GM12878 (cell line): Measurements from ENCODE around the gene PLEKHN1.

Experiments
- EP300 ChIP-seq, 2 experiments: fragments of 150-350 bp in 1 of 2; IDR thresholded peaks; 2 replicates each; pipeline ENCODE4 v1.6.1; 2011 to 2012; ENCODE audit warnings: low read depth in 2 of 2, low read length in 2 of 2, borderline replicate concordance in 1 of 2, improper control_type of control experiment in 1 of 2, inconsistent platforms in 1 of 2; ENCODE audit not compliant: control insufficient read depth in 1 of 2
- GABPA ChIP-seq: IDR thresholded peaks from 2 replicates; pipeline ENCODE4 v1.6.1; 2014; ENCODE audit warnings: antibody characterized with exemption, low read depth, mild to moderate bottlenecking, inconsistent platforms
- MAX ChIP-seq: IDR thresholded peaks from 2 replicates; pipeline ENCODE4 v1.6.1; 2012; ENCODE audit warnings: low read depth, low read length, improper control_type of control experiment
- NRF1 ChIP-seq: conservative IDR thresholded peaks from 2 replicates; pipeline ENCODE4 v1.6.1; 2011; ENCODE audit warnings: mild to moderate bottlenecking, low read depth, low read length, improper control_type of control experiment
- ZBTB33 ChIP-seq: fragments of 450-650 bp; IDR thresholded peaks from 2 replicates; pipeline ENCODE4 v1.6.1; 2017; ENCODE audit warnings: mild to moderate bottlenecking
- TF ChIP-seq, protein P1 (sequence below), 3 experiments: IDR thresholded peaks in 2 of 3; conservative IDR thresholded peaks in 1 of 3; 2 replicates each; pipeline ENCODE4 v1.5.1; 2011; ENCODE audit warnings: low read depth in 3 of 3, low read length in 3 of 3, mild to moderate bottlenecking in 3 of 3, control low read depth in 2 of 3, moderate library complexity in 2 of 3, inconsistent platforms in 1 of 3, mixed read lengths in 1 of 3; ENCODE audit not compliant: control insufficient read depth in 2 of 3, insufficient read depth in 1 of 3; ENCODE audit errors: extremely low read depth in 1 of 3
- TF ChIP-seq, protein P2 (sequence below): IDR thresholded peaks from 2 replicates; pipeline ENCODE4 v1.6.1; 2012; ENCODE audit warnings: mild to moderate bottlenecking, low read depth, low read length

DNA sequence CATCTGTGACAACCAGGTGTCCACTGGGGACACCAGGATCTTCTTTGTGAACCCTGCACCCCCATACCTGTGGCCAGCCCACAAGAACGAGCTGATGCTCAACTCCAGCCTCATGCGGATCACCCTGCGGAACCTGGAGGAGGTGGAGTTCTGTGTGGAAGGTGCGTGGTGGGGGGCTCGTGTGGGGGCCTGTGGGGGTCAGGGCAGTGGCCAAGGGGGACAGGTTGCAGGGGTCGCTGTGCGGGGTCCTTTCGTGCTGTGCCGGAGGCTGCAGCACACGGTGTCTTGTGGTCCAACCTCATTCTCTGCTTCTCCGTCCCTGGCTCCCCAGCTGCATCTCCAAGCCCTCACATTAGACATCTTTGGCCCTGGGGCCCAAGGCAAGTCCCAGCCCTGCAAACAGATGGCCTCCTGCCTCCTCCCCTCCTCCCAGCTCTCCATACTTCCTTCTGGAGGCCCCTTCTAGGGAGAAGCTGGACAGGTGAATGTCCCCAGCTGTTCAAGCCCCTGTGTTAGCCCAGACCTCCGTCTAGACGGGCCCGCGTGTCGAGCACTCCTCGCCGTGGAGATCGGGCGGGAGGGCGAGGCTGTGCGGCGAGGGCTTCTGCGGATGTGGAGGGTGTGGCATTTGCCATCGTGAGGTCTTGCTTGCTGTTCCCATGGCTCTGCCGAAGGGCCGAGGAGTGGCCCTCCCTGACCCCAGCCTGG is 56.2 kb downstream of the PLEKHN1 start:
- TF ChIP-seq, protein P1, sequence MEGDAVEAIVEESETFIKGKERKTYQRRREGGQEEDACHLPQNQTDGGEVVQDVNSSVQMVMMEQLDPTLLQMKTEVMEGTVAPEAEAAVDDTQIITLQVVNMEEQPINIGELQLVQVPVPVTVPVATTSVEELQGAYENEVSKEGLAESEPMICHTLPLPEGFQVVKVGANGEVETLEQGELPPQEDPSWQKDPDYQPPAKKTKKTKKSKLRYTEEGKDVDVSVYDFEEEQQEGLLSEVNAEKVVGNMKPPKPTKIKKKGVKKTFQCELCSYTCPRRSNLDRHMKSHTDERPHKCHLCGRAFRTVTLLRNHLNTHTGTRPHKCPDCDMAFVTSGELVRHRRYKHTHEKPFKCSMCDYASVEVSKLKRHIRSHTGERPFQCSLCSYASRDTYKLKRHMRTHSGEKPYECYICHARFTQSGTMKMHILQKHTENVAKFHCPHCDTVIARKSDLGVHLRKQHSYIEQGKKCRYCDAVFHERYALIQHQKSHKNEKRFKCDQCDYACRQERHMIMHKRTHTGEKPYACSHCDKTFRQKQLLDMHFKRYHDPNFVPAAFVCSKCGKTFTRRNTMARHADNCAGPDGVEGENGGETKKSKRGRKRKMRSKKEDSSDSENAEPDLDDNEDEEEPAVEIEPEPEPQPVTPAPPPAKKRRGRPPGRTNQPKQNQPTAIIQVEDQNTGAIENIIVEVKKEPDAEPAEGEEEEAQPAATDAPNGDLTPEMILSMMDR (IDR thresholded peaks at IDR 0.05 in 2 of 3, conservative IDR thresholded peaks at IDR 0.05 in 1 of 3; ENCODE audit: control insufficient read depth in 2 of 3, extremely low read depth in 1 of 3, insufficient read depth in 1 of 3, low read depth in 3 of 3, low read length in 3 of 3) = no peak
- no peak for TF ChIP-seq MAX
- TF ChIP-seq ZBTB33 = no peak
- no peak for TF ChIP-seq GABPA
- no peak for TF ChIP-seq NRF1
- TF ChIP-seq, protein P2, sequence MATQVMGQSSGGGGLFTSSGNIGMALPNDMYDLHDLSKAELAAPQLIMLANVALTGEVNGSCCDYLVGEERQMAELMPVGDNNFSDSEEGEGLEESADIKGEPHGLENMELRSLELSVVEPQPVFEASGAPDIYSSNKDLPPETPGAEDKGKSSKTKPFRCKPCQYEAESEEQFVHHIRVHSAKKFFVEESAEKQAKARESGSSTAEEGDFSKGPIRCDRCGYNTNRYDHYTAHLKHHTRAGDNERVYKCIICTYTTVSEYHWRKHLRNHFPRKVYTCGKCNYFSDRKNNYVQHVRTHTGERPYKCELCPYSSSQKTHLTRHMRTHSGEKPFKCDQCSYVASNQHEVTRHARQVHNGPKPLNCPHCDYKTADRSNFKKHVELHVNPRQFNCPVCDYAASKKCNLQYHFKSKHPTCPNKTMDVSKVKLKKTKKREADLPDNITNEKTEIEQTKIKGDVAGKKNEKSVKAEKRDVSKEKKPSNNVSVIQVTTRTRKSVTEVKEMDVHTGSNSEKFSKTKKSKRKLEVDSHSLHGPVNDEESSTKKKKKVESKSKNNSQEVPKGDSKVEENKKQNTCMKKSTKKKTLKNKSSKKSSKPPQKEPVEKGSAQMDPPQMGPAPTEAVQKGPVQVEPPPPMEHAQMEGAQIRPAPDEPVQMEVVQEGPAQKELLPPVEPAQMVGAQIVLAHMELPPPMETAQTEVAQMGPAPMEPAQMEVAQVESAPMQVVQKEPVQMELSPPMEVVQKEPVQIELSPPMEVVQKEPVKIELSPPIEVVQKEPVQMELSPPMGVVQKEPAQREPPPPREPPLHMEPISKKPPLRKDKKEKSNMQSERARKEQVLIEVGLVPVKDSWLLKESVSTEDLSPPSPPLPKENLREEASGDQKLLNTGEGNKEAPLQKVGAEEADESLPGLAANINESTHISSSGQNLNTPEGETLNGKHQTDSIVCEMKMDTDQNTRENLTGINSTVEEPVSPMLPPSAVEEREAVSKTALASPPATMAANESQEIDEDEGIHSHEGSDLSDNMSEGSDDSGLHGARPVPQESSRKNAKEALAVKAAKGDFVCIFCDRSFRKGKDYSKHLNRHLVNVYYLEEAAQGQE = no peak
- TF ChIP-seq EP300 (IDR thresholded peaks at IDR 0.05; ENCODE audit: borderline replicate concordance in 1 of 2, control insufficient read depth in 1 of 2, low read depth in 2 of 2, low read length in 2 of 2) = no peak
